Measurements from ENCODE around the gene PCSK4. TPM values are rescaled to one million over a fixed set of nuclear protein-coding genes. Genes with fewer than 3 reads are reported as not detected.

Gene PCSK4
- total and polyA plus RNA-seq, 9 of the 15 experiments (the other 6 are each of a cell fraction or from before 2014, with no cell fraction given) = 0.01 to 9.1 (median 2.1) TPM; not detected in 1

- TF ChIP-seq FOS (IDR thresholded peaks at IDR 0.05; ENCODE audit: extremely low read depth, insufficient read length) = peak; percentile 98
- no peak for TF ChIP-seq JUNB (CRISPR knock-in tag; conservative IDR thresholded peaks at IDR 0.05)
- no peak; the same call in 1 of the 2 replicates for TF ChIP-seq SREBF2 (CRISPR knock-in tag; IDR thresholded peaks at IDR 0.05)
- TF ChIP-seq ZNF311 (CRISPR knock-in tag; IDR thresholded peaks at IDR 0.05) = no peak
- TF ChIP-seq ZNF766 (CRISPR knock-in tag; conservative IDR thresholded peaks at IDR 0.05) = no peak
- no peak for TF ChIP-seq WHSC1 (IDR thresholded peaks at IDR 0.05; ENCODE audit: low read length)
- no peak for TF ChIP-seq CTCFL (IDR thresholded peaks at IDR 0.05; ENCODE audit: borderline replicate concordance, insufficient read depth, low read depth, low read length, poor library complexity, severe bottlenecking)
- TF ChIP-seq ELK3 (CRISPR knock-in tag; IDR thresholded peaks at IDR 0.05) = no peak
- peak; percentile 98 for TF ChIP-seq L3MBTL2 (IDR thresholded peaks at IDR 0.05)
- TF ChIP-seq SIN3B (IDR thresholded peaks at IDR 0.05; ENCODE audit: low read depth) = peak; percentile 32; the same call in 1 of the 2 replicates
- TF ChIP-seq ZHX1 (conservative IDR thresholded peaks at IDR 0.05; ENCODE audit: low read length) = no peak
- peak; percentile 39 for TF ChIP-seq HNRNPLL (IDR thresholded peaks at IDR 0.05; ENCODE audit: low read depth, low read length, poor library complexity, severe bottlenecking)
- TF ChIP-seq GABPA (tag; conservative IDR thresholded peaks at IDR 0.05; ENCODE audit: low read depth) = 0 out of 2 replicates have a peak, but pooled peaks have one; percentile 32
- TF ChIP-seq FOXK2 (conservative IDR thresholded peaks at IDR 0.05 in 1 of 2, IDR thresholded peaks at IDR 0.05 in 1 of 2; ENCODE audit: low read depth in 2 of 2) = peak; percentile 64 to 73; a peak in 2 of 4 replicates
- peak; percentile 46; the same call in 1 of the 2 replicates for TF ChIP-seq EGR1 (conservative IDR thresholded peaks at IDR 0.05)
- TF ChIP-seq RNF2 (IDR thresholded peaks at IDR 0.05) = peak; percentile 80; the same call in 1 of the 2 replicates
- TF ChIP-seq MECOM (CRISPR knock-in tag; IDR thresholded peaks at IDR 0.05) = no peak
- 0 out of 2 replicates have a peak, but pooled peaks have one; percentile 49 for TF ChIP-seq HBP1 (CRISPR knock-in tag; IDR thresholded peaks at IDR 0.05)
- no peak for TF ChIP-seq CHD1 (IDR thresholded peaks at IDR 0.05; ENCODE audit: low read length)
- TF ChIP-seq ELF2 (CRISPR knock-in tag; IDR thresholded peaks at IDR 0.05) = peak; percentile 88
- no peak for TF ChIP-seq ZFP1 (CRISPR knock-in tag; IDR thresholded peaks at IDR 0.05)
- no peak for TF ChIP-seq SLC30A9 (CRISPR knock-in tag; IDR thresholded peaks at IDR 0.05)
Observed at GRCh38 chr19:1507763-1508506, 17.8 kb upstream of the PCSK4 start (continued).
